ENCODE data around the gene TREM2. TPM values are rescaled to one million over a fixed set of nuclear protein-coding genes. Genes with fewer than 3 reads are reported as not detected.

TREM2 gene
- total RNA-seq, 2 donors from 2014 or later: not detected

- H3K27me3 Mint-ChIP-seq (ENCODE audit: insufficient read depth): no peaks in the 10 kb centered on the region
- no peak overlapping the region for H3K4me3 Mint-ChIP-seq
- H3K9ac ChIP-seq (ENCODE audit: extremely low read depth, low read length, poor library complexity, severe bottlenecking): no peak overlapping the region
- H3K36me3 ChIP-seq (ENCODE audit: control insufficient read depth, insufficient read depth, low read length): no peaks in the 10 kb centered on the region
- no peak overlapping the region for H3K4me3 ChIP-seq (ENCODE audit: low read length)
- no peaks in the 10 kb centered on the region for H3K4me1 Mint-ChIP-seq
- peaks cover 17% of the 10 kb centered on the region for H3K27me3 ChIP-seq (ENCODE audit: control insufficient read depth, insufficient read depth, low read length, poor library complexity, severe bottlenecking)
- H3K4me1 ChIP-seq (ENCODE audit: control insufficient read depth, insufficient read depth, low read length): no peaks in the 10 kb centered on the region
- peaks cover 8% of the 10 kb centered on the region for H3K9me3 Mint-ChIP-seq
- H3K27ac ChIP-seq (ENCODE audit: low read depth, low read length): no peak overlapping the region
- H3K27ac Mint-ChIP-seq: no peak overlapping the region
- peaks cover 4% of the 10 kb centered on the region for H3K36me3 Mint-ChIP-seq (ENCODE audit: low read depth)
- 71 to 90% methylated on average over 2 of the region's 2 CpGs for WGBS, 2 experiments (ENCODE audit: insufficient coverage in 1 of 2, insufficient read length in 1 of 2)
- no peaks in the 10 kb centered on the region for H3K9me3 ChIP-seq (ENCODE audit: control insufficient read depth, low read length)
- TF ChIP-seq, protein P1, sequence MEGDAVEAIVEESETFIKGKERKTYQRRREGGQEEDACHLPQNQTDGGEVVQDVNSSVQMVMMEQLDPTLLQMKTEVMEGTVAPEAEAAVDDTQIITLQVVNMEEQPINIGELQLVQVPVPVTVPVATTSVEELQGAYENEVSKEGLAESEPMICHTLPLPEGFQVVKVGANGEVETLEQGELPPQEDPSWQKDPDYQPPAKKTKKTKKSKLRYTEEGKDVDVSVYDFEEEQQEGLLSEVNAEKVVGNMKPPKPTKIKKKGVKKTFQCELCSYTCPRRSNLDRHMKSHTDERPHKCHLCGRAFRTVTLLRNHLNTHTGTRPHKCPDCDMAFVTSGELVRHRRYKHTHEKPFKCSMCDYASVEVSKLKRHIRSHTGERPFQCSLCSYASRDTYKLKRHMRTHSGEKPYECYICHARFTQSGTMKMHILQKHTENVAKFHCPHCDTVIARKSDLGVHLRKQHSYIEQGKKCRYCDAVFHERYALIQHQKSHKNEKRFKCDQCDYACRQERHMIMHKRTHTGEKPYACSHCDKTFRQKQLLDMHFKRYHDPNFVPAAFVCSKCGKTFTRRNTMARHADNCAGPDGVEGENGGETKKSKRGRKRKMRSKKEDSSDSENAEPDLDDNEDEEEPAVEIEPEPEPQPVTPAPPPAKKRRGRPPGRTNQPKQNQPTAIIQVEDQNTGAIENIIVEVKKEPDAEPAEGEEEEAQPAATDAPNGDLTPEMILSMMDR (conservative IDR thresholded peaks at IDR 0.05): no peak
- no peak for DNase-seq
Measured at GRCh38 chr6:41132254-41132653, 30.7 kb downstream of the TREM2 start.

- Histone ChIP-seq H3K27ac (ENCODE audit: low read depth, low read length) (no peak overlapping the region), H3K9ac (ENCODE audit: extremely low read depth, low read length, poor library complexity, severe bottlenecking) (no peak overlapping the region), H3K4me3 (ENCODE audit: low read length) (no peak overlapping the region), H3K36me3 (ENCODE audit: control insufficient read depth, insufficient read depth, low read length) (no peaks in the 10 kb centered on the region), H3K9me3 (ENCODE audit: control insufficient read depth, low read length) (no peaks in the 10 kb centered on the region), H3K4me1 (ENCODE audit: control insufficient read depth, insufficient read depth, low read length) (no peaks in the 10 kb centered on the region), H3K27me3 (ENCODE audit: control insufficient read depth, insufficient read depth, low read length, poor library complexity, severe bottlenecking) (no peaks in the 10 kb centered on the region)
- Mint-ChIP-seq H3K27ac (no peak overlapping the region), H3K4me3 (no peak overlapping the region), H3K27me3 (ENCODE audit: insufficient read depth) (no peaks in the 10 kb centered on the region), H3K4me1 (no peaks in the 10 kb centered on the region), H3K9me3 (peaks cover 8% of the 10 kb centered on the region), H3K36me3 (ENCODE audit: low read depth) (peaks cover 13% of the 10 kb centered on the region)
- 100% methylated on average over 2 of the region's 3 CpGs; no CpG with 5 or more reads in 1 of the 2 experiments for WGBS, 2 experiments (ENCODE audit: insufficient coverage in 1 of 2, insufficient read length in 1 of 2)
- TF ChIP-seq, protein P1 (conservative IDR thresholded peaks at IDR 0.05): no peak
- no peak for DNase-seq
Measured at GRCh38 chr6:41125282-41125681, 37.6 kb downstream of the TREM2 start.

GRCh38 chr6:41122918-41123317 is 40.0 kb downstream of the TREM2 start:
- Mint-ChIP-seq H3K4me1 (no peaks in the 10 kb centered on the region), H3K4me3 (no peak overlapping the region), H3K27me3 (ENCODE audit: insufficient read depth) (no peaks in the 10 kb centered on the region), H3K27ac (no peak overlapping the region), H3K9me3 (peaks cover 1% of the 10 kb centered on the region), H3K36me3 (ENCODE audit: low read depth) (peaks cover 11% of the 10 kb centered on the region)
- DNase-seq: no peak
- Histone ChIP-seq H3K9me3 (ENCODE audit: control insufficient read depth, low read length) (no peaks in the 10 kb centered on the region), H3K27me3 (ENCODE audit: control insufficient read depth, insufficient read depth, low read length, poor library complexity, severe bottlenecking) (no peaks in the 10 kb centered on the region), H3K27ac (ENCODE audit: low read depth, low read length) (no peak overlapping the region), H3K4me3 (ENCODE audit: low read length) (no peak overlapping the region), H3K9ac (ENCODE audit: extremely low read depth, low read length, poor library complexity, severe bottlenecking) (no peak overlapping the region), H3K4me1 (ENCODE audit: control insufficient read depth, insufficient read depth, low read length) (no peaks in the 10 kb centered on the region), H3K36me3 (ENCODE audit: control insufficient read depth, insufficient read depth, low read length) (no peaks in the 10 kb centered on the region)
- TF ChIP-seq, protein P1 (conservative IDR thresholded peaks at IDR 0.05): no peak
- WGBS, 2 experiments (ENCODE audit: insufficient coverage in 1 of 2, insufficient read length in 1 of 2): 91% methylated on average over 1 of the region's 1 CpG; no CpG with 5 or more reads in 1 of the 2 experiments

Data from endodermal cell (in vitro differentiated cells).